ENCODE measurements around the gene APBB2.

Gene APBB2

DNA sequence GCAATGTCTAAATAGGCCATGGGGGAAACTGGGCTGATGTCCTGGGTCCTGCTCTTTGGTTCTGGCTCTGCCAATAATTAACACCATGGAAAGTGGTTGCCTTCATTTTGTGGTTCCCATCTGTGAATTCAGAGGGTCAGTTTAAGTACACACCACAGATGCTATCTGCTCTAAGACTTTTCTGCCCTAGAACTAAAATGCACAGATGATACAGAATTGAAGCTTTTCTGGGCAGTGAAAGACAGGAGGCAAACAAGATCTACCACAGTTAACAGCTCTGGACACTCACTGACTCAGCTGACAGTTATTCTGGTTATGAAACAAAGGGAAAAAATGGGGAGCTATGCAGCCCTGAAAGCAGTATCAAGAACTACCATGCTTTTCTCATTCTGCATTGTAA is 37.3 kb downstream of the APBB2 start:
- TF ChIP-seq, protein P1, sequence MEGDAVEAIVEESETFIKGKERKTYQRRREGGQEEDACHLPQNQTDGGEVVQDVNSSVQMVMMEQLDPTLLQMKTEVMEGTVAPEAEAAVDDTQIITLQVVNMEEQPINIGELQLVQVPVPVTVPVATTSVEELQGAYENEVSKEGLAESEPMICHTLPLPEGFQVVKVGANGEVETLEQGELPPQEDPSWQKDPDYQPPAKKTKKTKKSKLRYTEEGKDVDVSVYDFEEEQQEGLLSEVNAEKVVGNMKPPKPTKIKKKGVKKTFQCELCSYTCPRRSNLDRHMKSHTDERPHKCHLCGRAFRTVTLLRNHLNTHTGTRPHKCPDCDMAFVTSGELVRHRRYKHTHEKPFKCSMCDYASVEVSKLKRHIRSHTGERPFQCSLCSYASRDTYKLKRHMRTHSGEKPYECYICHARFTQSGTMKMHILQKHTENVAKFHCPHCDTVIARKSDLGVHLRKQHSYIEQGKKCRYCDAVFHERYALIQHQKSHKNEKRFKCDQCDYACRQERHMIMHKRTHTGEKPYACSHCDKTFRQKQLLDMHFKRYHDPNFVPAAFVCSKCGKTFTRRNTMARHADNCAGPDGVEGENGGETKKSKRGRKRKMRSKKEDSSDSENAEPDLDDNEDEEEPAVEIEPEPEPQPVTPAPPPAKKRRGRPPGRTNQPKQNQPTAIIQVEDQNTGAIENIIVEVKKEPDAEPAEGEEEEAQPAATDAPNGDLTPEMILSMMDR (IDR thresholded peaks at IDR 0.05; ENCODE audit: low read depth, low read length), result peak; percentile 18
- no peak overlapping the region for H3K4me3 ChIP-seq (replicated peaks in 1 of 2; ENCODE audit: low read depth in 2 of 2, low read length in 2 of 2)
- DNase-seq (ENCODE audit: low read depth in 2 of 2), result peak; percentile 72 to 88

DNA sequence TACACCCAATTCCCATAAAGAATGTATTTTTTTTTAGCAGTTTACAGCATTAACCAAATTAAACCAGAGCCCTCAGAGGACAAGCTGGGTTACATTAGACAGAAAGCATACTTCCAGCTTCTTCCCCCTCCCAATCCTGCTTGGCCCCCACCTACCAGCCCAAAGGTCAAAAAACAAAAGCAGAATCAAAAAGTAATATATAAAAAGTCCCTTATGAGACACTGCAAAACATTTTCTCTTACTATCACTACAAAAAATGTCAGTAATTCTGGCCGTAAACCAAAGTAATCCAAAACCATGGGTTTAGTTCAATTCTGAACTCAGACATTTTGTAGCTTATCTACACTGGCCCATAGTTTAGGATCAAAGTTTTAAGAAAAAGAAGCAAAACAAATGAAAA is 38.0 kb downstream of the APBB2 start:
- H3K4me3 ChIP-seq (replicated peaks in 1 of 2; ENCODE audit: low read depth in 2 of 2, low read length in 2 of 2), result no peak overlapping the region
- TF ChIP-seq, protein P1 (IDR thresholded peaks at IDR 0.05; ENCODE audit: low read depth, low read length), result no peak
- DNase-seq (ENCODE audit: low read depth in 2 of 2), result peak; percentile 78 to 82

DNA sequence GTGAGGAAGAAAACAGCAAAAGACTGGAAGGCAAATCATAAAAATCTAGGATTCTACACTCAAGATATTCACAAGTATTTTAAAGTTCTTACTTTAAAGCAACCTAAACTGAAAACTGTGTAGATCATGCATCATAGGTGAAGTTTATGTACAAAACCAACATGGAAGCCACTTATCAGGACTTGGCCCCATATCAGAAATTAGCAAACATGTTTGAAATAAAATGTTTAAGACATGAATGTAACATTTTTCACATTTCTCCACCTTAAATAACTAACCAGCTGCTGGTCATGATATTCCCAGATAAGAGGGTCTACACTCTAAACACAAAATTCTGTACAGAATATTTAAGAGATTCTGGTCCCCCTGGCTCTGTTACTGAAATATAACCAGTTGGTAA is 38.5 kb downstream of the APBB2 start:
- DNase-seq (ENCODE audit: low read depth in 2 of 2), result peak; percentile 32 to 48

DNA sequence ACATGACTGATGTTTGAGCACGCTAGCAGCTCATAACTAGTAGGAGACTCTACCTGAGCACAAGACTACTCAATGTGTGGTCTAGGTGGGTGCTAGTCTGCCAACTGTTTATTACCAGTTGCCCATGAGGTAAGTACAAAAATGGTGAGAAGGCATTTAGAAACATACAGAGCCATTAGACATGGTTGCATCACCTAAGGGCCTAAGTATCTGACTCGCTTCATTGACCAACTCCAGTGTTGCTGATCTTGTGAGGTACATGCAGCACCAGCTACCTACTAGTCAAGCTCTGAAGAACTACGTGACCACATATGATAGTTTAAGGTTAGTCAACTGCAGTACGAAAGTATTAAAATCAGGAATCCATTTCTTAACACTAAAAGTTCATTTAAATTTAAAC is 39.9 kb downstream of the APBB2 start:
- DNase-seq (ENCODE audit: low read depth in 2 of 2), result peak; percentile 17 to 69
- TF ChIP-seq, protein P1 (IDR thresholded peaks at IDR 0.05; ENCODE audit: low read depth, low read length), result no peak
- H3K4me3 ChIP-seq (replicated peaks in 1 of 2; ENCODE audit: low read depth in 2 of 2, low read length in 2 of 2), result no peak overlapping the region

More for the DNA sequence above, 38.5 kb downstream of the APBB2 start:
- TF ChIP-seq, protein P1 (IDR thresholded peaks at IDR 0.05; ENCODE audit: low read depth, low read length), result no peak
- H3K4me3 ChIP-seq (replicated peaks in 1 of 2; ENCODE audit: low read depth in 2 of 2, low read length in 2 of 2), result no peak overlapping the region

DNA sequence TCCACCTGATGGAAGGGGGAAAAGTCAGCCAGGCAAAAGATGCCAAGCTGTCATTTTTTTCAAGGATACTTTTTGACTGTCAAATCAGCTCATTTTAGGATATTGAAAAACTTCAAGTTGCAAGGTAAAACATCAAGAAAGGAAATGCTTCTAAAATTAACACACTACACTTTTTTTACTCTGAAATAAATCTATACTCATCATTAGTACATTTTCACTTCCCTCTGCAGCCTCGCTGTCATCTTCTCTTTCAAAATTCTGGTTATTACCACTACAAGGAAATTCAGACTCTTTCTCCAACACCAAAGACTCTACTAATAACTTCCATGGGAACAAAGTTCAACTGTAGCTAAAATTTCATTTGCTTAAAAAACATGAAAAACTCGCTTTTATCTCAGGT is 41.6 kb downstream of the APBB2 start:
- TF ChIP-seq, protein P1 (IDR thresholded peaks at IDR 0.05; ENCODE audit: low read depth, low read length), result no peak
- H3K4me3 ChIP-seq (replicated peaks in 1 of 2; ENCODE audit: low read depth in 2 of 2, low read length in 2 of 2), result no peak overlapping the region
- DNase-seq (ENCODE audit: low read depth in 2 of 2), result no peak

DNA sequence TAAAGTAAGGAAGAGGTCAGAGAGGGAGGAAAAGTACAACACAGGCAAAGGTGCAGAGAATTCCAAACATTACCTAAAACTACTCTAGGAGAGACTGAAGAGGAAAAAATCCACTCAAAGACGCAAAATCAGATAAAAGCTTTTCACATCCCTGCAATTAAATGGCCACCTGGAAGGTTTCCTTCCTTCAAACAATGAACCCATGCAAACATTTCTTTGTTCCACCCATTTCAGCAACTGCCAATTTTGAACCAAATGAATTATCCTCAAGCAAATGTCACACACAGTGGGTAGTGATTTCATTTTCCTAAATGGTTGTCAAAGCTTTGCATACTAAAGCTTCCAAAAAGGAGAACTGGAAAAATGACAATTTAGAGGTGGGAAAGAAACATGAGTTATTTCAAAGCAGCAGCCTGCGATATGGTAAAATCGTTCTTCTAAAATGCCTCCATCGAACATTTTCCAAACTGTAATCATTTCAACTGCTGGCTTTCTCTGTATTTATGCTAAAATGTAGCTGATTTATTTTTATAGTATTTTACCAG is 45.0 kb downstream of the APBB2 start:
- TF ChIP-seq, protein P1 (IDR thresholded peaks at IDR 0.05; ENCODE audit: low read depth, low read length), result no peak
- DNase-seq (ENCODE audit: low read depth in 2 of 2), result no peak
- no peak overlapping the region for H3K4me3 ChIP-seq (replicated peaks in 1 of 2; ENCODE audit: low read depth in 2 of 2, low read length in 2 of 2)

DNA sequence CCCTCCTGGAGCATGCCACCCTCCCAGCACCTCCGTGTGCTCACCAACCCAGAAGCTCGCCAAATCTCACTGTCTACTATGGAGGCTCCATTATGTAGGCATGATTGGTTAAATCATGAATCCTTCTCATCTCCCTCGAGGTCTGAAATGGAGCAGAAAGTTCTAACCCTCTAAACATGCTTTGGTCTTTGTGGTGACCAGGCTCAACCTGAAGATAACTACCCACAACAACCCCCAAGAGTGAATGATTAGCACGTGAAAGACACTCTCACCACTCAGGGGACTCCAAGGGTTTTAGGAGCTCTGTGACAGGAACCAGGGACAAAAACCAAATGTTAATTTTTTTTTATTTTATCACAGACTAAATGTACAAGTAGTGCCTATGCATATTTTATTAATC is 47.2 kb downstream of the APBB2 start:
- no peak overlapping the region for H3K4me3 ChIP-seq (replicated peaks in 1 of 2; ENCODE audit: low read depth in 2 of 2, low read length in 2 of 2)
- TF ChIP-seq, protein P1 (IDR thresholded peaks at IDR 0.05; ENCODE audit: low read depth, low read length), result no peak

More for the DNA sequence above, 47.2 kb downstream of the APBB2 start:
- no peak for DNase-seq (ENCODE audit: low read depth in 2 of 2)
